Measurements from ENCODE around the gene TSNAX.
A peak's percentile ranks its signal among the peaks of the same experiment; 100 is the strongest.
"Not testable (repeated sequence)": the region's sequence is repeated elsewhere in the genome, so short reads cannot be mapped to it uniquely, and the experiment has no call there.

Gene TSNAX

DNA sequence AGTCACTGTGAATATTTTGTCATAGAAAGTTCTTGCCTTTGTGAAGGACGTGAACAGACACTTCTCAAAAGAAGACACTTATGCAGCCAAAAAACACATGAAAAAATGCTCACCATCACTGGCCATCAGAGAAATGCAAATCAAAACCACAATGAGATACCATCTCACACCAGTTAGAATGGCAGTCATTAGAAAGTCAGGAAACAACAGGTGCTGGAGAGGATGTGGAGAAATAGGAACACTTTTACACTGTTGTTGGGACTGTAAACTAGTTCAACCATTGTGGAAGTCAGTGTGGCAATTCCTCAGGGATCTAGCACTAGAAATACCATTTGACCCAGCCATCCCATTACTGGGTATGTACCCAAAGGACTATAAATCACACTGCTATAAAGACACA, 64.8 kb downstream of the TSNAX start:
- H2AFZ ChIP-seq (ENCODE audit: low read depth, low read length); H2BK120ac ChIP-seq (ENCODE audit: low read depth, low read length); H2BK5ac ChIP-seq (ENCODE audit: low read depth, low read length, poor library complexity, severe bottlenecking); H3K4ac ChIP-seq (ENCODE audit: low read depth in 1 of 2, low read length in 2 of 2); H3K36me3 ChIP-seq (ENCODE audit: control insufficient read depth in 1 of 2, insufficient read depth in 2 of 2, low read depth in 1 of 2, low read length in 2 of 2); H3K4me2 ChIP-seq (ENCODE audit: low read length, poor library complexity, severe bottlenecking); H3K9me3 ChIP-seq (ENCODE audit: control insufficient read depth, low read length); H3K4me3 ChIP-seq (ENCODE audit: insufficient read depth in 1 of 2, low read depth in 1 of 2, low read length in 2 of 2); H3K23ac ChIP-seq (ENCODE audit: low read length in 2 of 2); H2AK5ac ChIP-seq (ENCODE audit: low read length, severe bottlenecking); H3K9ac ChIP-seq (ENCODE audit: low read length); H3K27ac ChIP-seq (ENCODE audit: low read length, poor library complexity, severe bottlenecking); H2BK12ac ChIP-seq (ENCODE audit: low read length in 2 of 2); H3K18ac ChIP-seq (ENCODE audit: low read depth in 1 of 2, low read length in 2 of 2); H3K14ac ChIP-seq (ENCODE audit: low read length in 2 of 2); H4K91ac ChIP-seq (ENCODE audit: low read length); H2BK15ac ChIP-seq (ENCODE audit: low read depth, poor library complexity, severe bottlenecking); H3K79me1 ChIP-seq (replicated peaks; ENCODE audit: low read length, poor library complexity, severe bottlenecking); H4K8ac ChIP-seq (ENCODE audit: low read length); H3K27me3 ChIP-seq (ENCODE audit: control insufficient read depth in 1 of 2, insufficient read depth in 1 of 2, low read length in 2 of 2); H3K4me1 ChIP-seq (ENCODE audit: control insufficient read depth, insufficient read depth, low read depth, low read length); DNase-seq: not testable (repeated sequence)
- WGBS = no CpG with 5 or more reads among the region's 1 CpG

DNA sequence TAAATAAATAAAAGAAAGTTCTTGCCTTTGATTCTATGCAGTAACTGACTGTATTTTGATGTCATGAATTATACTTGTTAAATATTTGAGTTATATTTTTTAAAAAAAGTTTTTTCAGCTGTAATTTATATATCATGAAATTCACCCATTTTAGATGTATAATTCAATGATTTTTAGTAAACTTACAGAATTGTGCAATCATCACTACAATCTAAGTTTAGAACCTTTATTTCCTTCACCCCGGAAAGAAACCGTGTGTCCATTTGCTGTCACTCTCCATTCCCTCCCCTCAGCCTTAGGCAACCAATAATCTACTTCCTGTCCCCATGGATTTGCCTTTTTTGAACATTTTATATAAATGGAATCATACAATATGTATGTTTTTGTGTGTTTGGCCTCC, 65.7 kb downstream of the TSNAX start:
- H3K9me3 ChIP-seq (ENCODE audit: control insufficient read depth, low read length) = no peaks in the 10 kb centered on the region
- WGBS = 44% methylated on average over 2 of the region's 2 CpGs
- H2AK5ac ChIP-seq (ENCODE audit: low read length, severe bottlenecking) = no peak overlapping the region
- H3K27ac ChIP-seq (ENCODE audit: low read length, poor library complexity, severe bottlenecking) = no peak overlapping the region
- H2AFZ ChIP-seq (ENCODE audit: low read depth, low read length) = no peak overlapping the region
- no peak overlapping the region for H3K18ac ChIP-seq (ENCODE audit: low read depth in 1 of 2, low read length in 2 of 2)
- H3K9ac ChIP-seq (ENCODE audit: low read length) = no peak overlapping the region
- H3K4me2 ChIP-seq (ENCODE audit: low read length, poor library complexity, severe bottlenecking) = no peak overlapping the region
- no peaks in the 10 kb centered on the region for H3K79me1 ChIP-seq (replicated peaks; ENCODE audit: low read length, poor library complexity, severe bottlenecking)
- H2BK12ac ChIP-seq (ENCODE audit: low read length in 2 of 2) = no peak overlapping the region
- no peak overlapping the region for H4K91ac ChIP-seq (ENCODE audit: low read length)
- H2BK120ac ChIP-seq (ENCODE audit: low read depth, low read length) = no peak overlapping the region
- H3K23ac ChIP-seq (ENCODE audit: low read length in 2 of 2) = no peak overlapping the region
- H4K8ac ChIP-seq (ENCODE audit: low read length) = no peak overlapping the region
- no peak overlapping the region for H3K4ac ChIP-seq (ENCODE audit: low read depth in 1 of 2, low read length in 2 of 2)
- H3K4me1 ChIP-seq (ENCODE audit: control insufficient read depth, insufficient read depth, low read depth, low read length) = peaks cover 6% of the 10 kb centered on the region
- no peaks in the 10 kb centered on the region for H3K36me3 ChIP-seq (ENCODE audit: control insufficient read depth in 1 of 2, insufficient read depth in 2 of 2, low read depth in 1 of 2, low read length in 2 of 2)
- H2BK5ac ChIP-seq (ENCODE audit: low read depth, low read length, poor library complexity, severe bottlenecking) = no peak overlapping the region
- no peak overlapping the region for H2BK15ac ChIP-seq (ENCODE audit: low read depth, poor library complexity, severe bottlenecking)
- no peak for DNase-seq
- no peak overlapping the region for H3K14ac ChIP-seq (ENCODE audit: low read length in 2 of 2)
- no peak overlapping the region for H3K4me3 ChIP-seq (ENCODE audit: insufficient read depth in 1 of 2, low read depth in 1 of 2, low read length in 2 of 2)
- no peaks in the 10 kb centered on the region for H3K27me3 ChIP-seq (ENCODE audit: control insufficient read depth in 1 of 2, insufficient read depth in 1 of 2, low read length in 2 of 2)

GRCh38 chr1:231594749-231595148, 66.3 kb downstream of the TSNAX start:
- H3K4me1 ChIP-seq (ENCODE audit: control insufficient read depth, insufficient read depth, low read depth, low read length) = peaks cover 6% of the 10 kb centered on the region

DNA sequence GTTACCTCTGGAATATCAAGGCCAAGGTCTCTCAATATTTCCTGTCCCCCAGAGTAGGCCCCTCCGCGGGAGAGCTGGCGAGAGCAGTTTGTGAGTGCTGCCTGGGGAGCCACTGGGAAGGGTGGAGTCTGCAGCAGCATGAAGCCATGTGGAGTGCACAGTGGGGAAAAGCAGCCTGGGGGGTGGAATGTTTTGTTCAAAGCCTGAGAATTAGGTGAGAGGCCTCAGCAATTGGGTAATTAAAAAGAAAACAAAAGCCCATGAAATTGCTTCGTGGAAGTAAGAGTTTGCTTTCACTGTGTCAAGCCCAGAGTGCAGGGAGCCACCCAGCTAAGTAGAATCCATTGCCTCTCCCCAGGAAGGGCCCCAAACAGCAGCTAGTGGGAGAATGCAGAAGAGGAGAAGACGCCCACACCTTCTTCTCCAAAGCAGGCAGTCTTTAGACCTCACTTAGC, 67.9 kb downstream of the TSNAX start:
- no peak overlapping the region for H3K4me3 ChIP-seq (ENCODE audit: insufficient read depth in 1 of 2, low read depth in 1 of 2, low read length in 2 of 2)
- H4K8ac ChIP-seq (ENCODE audit: low read length) = no peak overlapping the region
- H3K4me2 ChIP-seq (ENCODE audit: low read length, poor library complexity, severe bottlenecking) = no peak overlapping the region
- H2BK12ac ChIP-seq (ENCODE audit: low read length in 2 of 2) = no peak overlapping the region
- peak overlapping the region; percentile 27 for H2AFZ ChIP-seq (ENCODE audit: low read depth, low read length)
- no peaks in the 10 kb centered on the region for H3K36me3 ChIP-seq (ENCODE audit: control insufficient read depth in 1 of 2, insufficient read depth in 2 of 2, low read depth in 1 of 2, low read length in 2 of 2)
- peaks cover 6% of the 10 kb centered on the region for H3K4me1 ChIP-seq (ENCODE audit: control insufficient read depth, insufficient read depth, low read depth, low read length)
- no peak overlapping the region for H3K23ac ChIP-seq (ENCODE audit: low read length in 2 of 2)
- no peak overlapping the region for H2BK15ac ChIP-seq (ENCODE audit: low read depth, poor library complexity, severe bottlenecking)
- H3K9me3 ChIP-seq (ENCODE audit: control insufficient read depth, low read length) = no peaks in the 10 kb centered on the region
- no peaks in the 10 kb centered on the region for H3K27me3 ChIP-seq (ENCODE audit: control insufficient read depth in 1 of 2, insufficient read depth in 1 of 2, low read length in 2 of 2)
- H3K4ac ChIP-seq (ENCODE audit: low read depth in 1 of 2, low read length in 2 of 2) = no peak overlapping the region
- WGBS = 33% methylated on average over 4 of the region's 5 CpGs
- H2AK5ac ChIP-seq (ENCODE audit: low read length, severe bottlenecking) = no peak overlapping the region
- no peak overlapping the region for H3K27ac ChIP-seq (ENCODE audit: low read length, poor library complexity, severe bottlenecking)
- no peak overlapping the region for H3K9ac ChIP-seq (ENCODE audit: low read length)
- H2BK120ac ChIP-seq (ENCODE audit: low read depth, low read length) = no peak overlapping the region
- H4K91ac ChIP-seq (ENCODE audit: low read length) = no peak overlapping the region
- no peak overlapping the region for H3K14ac ChIP-seq (ENCODE audit: low read length in 2 of 2)
- H3K18ac ChIP-seq (ENCODE audit: low read depth in 1 of 2, low read length in 2 of 2) = peak overlapping the region in 1 of 2 experiments; percentile 40
- no peak overlapping the region for H2BK5ac ChIP-seq (ENCODE audit: low read depth, low read length, poor library complexity, severe bottlenecking)
- no peaks in the 10 kb centered on the region for H3K79me1 ChIP-seq (replicated peaks; ENCODE audit: low read length, poor library complexity, severe bottlenecking)
- no peak for DNase-seq

More at GRCh38 chr1:231594749-231595148, 66.3 kb downstream of the TSNAX start:
- Histone ChIP-seq H4K91ac (ENCODE audit: low read length) (no peak overlapping the region), H3K23ac (ENCODE audit: low read length in 2 of 2) (no peak overlapping the region), H3K4ac (ENCODE audit: low read depth in 1 of 2, low read length in 2 of 2) (no peak overlapping the region), H4K8ac (ENCODE audit: low read length) (no peak overlapping the region), H3K14ac (ENCODE audit: low read length in 2 of 2) (no peak overlapping the region), H2AFZ (ENCODE audit: low read depth, low read length) (no peak overlapping the region), H2BK15ac (ENCODE audit: low read depth, poor library complexity, severe bottlenecking) (no peak overlapping the region), H2AK5ac (ENCODE audit: low read length, severe bottlenecking) (no peak overlapping the region), H3K4me2 (ENCODE audit: low read length, poor library complexity, severe bottlenecking) (no peak overlapping the region), H3K79me1 (replicated peaks; ENCODE audit: low read length, poor library complexity, severe bottlenecking) (no peaks in the 10 kb centered on the region), H2BK12ac (ENCODE audit: low read length in 2 of 2) (no peak overlapping the region), H3K18ac (ENCODE audit: low read depth in 1 of 2, low read length in 2 of 2) (no peak overlapping the region), H3K36me3 (ENCODE audit: control insufficient read depth in 1 of 2, insufficient read depth in 2 of 2, low read depth in 1 of 2, low read length in 2 of 2) (no peaks in the 10 kb centered on the region), H3K9me3 (ENCODE audit: control insufficient read depth, low read length) (no peaks in the 10 kb centered on the region), H3K27me3 (ENCODE audit: control insufficient read depth in 1 of 2, insufficient read depth in 1 of 2, low read length in 2 of 2) (no peaks in the 10 kb centered on the region), H3K27ac (ENCODE audit: low read length, poor library complexity, severe bottlenecking) (no peak overlapping the region), H2BK5ac (ENCODE audit: low read depth, low read length, poor library complexity, severe bottlenecking) (no peak overlapping the region), H3K4me3 (ENCODE audit: insufficient read depth in 1 of 2, low read depth in 1 of 2, low read length in 2 of 2) (no peak overlapping the region), H3K9ac (ENCODE audit: low read length) (no peak overlapping the region), H2BK120ac (ENCODE audit: low read depth, low read length) (no peak overlapping the region)
- WGBS = 94% methylated on average over 4 of the region's 4 CpGs
- DNase-seq = no peak

Measured in mesenchymal stem cell (in vitro differentiated cells and primary cell).